ENCODE results near the gene ACTR10. TPM values are rescaled to one million over a fixed set of nuclear protein-coding genes. Genes with fewer than 3 reads are reported as not detected.

ACTR10 gene
- total and polyA plus RNA-seq, 2 of the 8 experiments (the other 6 are each of a cell fraction or from before 2014, with no cell fraction given) = 15.4 to 34.6 TPM

GRCh38 chr14:58167057-58167456 is 32.9 kb upstream of the ACTR10 start:
- H3K18ac ChIP-seq (ENCODE audit: extremely low read depth, low read length) = no peak overlapping the region
- H2BK20ac ChIP-seq (ENCODE audit: low read length) = no peak overlapping the region
- H3K4me2 ChIP-seq (ENCODE audit: insufficient read depth in 1 of 2, low read depth in 2 of 2, low read length in 2 of 2) = no peak overlapping the region
- H2BK12ac ChIP-seq (ENCODE audit: low read depth, low read length) = no peak overlapping the region
- no peaks in the 10 kb centered on the region for H3K9me3 ChIP-seq (ENCODE audit: insufficient read depth in 2 of 2, low read depth in 1 of 2, low read length in 1 of 2)
- no peak for FAIRE-seq
- DNase-seq (ENCODE audit: low read depth in 1 of 2, low spot score in 2 of 2) = no peak
- peaks cover 0 to 4% (median 1%) of the 10 kb centered on the region in 4 experiments; a peak in 1 of 7 replicates for H3K4me1 ChIP-seq (replicated peaks in 1 of 4; ENCODE audit: control insufficient read depth in 3 of 4, insufficient read depth in 4 of 4, low read length in 3 of 4)
- H2BK120ac ChIP-seq (replicated peaks; ENCODE audit: low read depth, low read length) = no peak overlapping the region
- POLR2A ChIA-PET (ENCODE audit: partially characterized antibody) = interaction anchor here (1.7 kb wide), 1 partner anchor 131 kb away, joined by 4 read pairs; the partner anchor contains the start of gene ARID4A
- no peak overlapping the region for H4K8ac ChIP-seq (ENCODE audit: extremely low read depth, insufficient read depth, low read length)
- no peak overlapping the region for H3K4me3 ChIP-seq (ENCODE audit: extremely low read depth in 1 of 4, insufficient read depth in 2 of 4, low read depth in 3 of 4, low read length in 4 of 4)
- WGBS, 2 experiments (ENCODE audit: extremely low coverage in 1 of 2, insufficient coverage in 1 of 2, insufficient read length in 1 of 2, insufficient replicate concordance in 2 of 2, low coverage in 1 of 2, low lambda C conversion rate in 2 of 2, missing lambda C conversion rate in 1 of 2) = 86% methylated on average over 1 of the region's 1 CpG; no CpG with 5 or more reads in 1 of the 2 experiments
- H2BK15ac ChIP-seq (ENCODE audit: low read length) = no peak overlapping the region
- TF ChIP-seq SAP30 (IDR thresholded peaks at IDR 0.05; ENCODE audit: insufficient read depth, insufficient replicate concordance, low read length) = no peak
- no peak for TF ChIP-seq MAFK (IDR thresholded peaks at IDR 0.05; ENCODE audit: low read depth, low read length)
- TF ChIP-seq JUN (IDR thresholded peaks at IDR 0.05; ENCODE audit: low read depth, low read length) = no peak
- TF ChIP-seq USF2 (IDR thresholded peaks at IDR 0.05; ENCODE audit: low read length) = no peak
- no peak for TF ChIP-seq MAX (IDR thresholded peaks at IDR 0.05)
- no peak for TF ChIP-seq BCL11A (IDR thresholded peaks at IDR 0.05; ENCODE audit: low read depth in 2 of 2, low read length in 2 of 2)
- TF ChIP-seq SP2 (IDR thresholded peaks at IDR 0.05; ENCODE audit: low read length) = no peak
- no peaks in the 10 kb centered on the region for H3K79me1 ChIP-seq (ENCODE audit: low read depth, low read length)
- H3K27me3 ChIP-seq (replicated peaks in 1 of 4; ENCODE audit: control insufficient read depth in 3 of 4, extremely low read depth in 1 of 4, insufficient read depth in 3 of 4, low read length in 3 of 4) = no peaks in the 10 kb centered on the region
- H2AK5ac ChIP-seq (ENCODE audit: low read depth, low read length) = no peak overlapping the region
- no peak overlapping the region for H3K23ac ChIP-seq (ENCODE audit: insufficient read length)
- no peak overlapping the region for H2BK5ac ChIP-seq (ENCODE audit: low read depth, low read length)
- no peaks in the 10 kb centered on the region for H3K79me2 ChIP-seq (ENCODE audit: control insufficient read depth in 1 of 2, insufficient read depth in 2 of 2, low read length in 2 of 2)
- H3K56ac ChIP-seq (replicated peaks; ENCODE audit: insufficient read length, low read depth, low read length) = no peak overlapping the region
- H3K23me2 ChIP-seq (ENCODE audit: low read depth, low read length) = no peaks in the 10 kb centered on the region
- H4K5ac ChIP-seq (ENCODE audit: insufficient read length, low read depth, low read length) = no peak overlapping the region
- no peak overlapping the region for H3K4ac ChIP-seq (replicated peaks; ENCODE audit: insufficient read length, low read depth, low read length)
- H3K27ac ChIP-seq (ENCODE audit: low read depth, low read length) = no peak overlapping the region
- H3K14ac ChIP-seq (ENCODE audit: insufficient read length) = no peak overlapping the region
- H4K20me1 ChIP-seq (replicated peaks in 1 of 2; ENCODE audit: control insufficient read depth in 1 of 2, insufficient read depth in 2 of 2, low read length in 2 of 2) = no peaks in the 10 kb centered on the region
- no peak overlapping the region for H3K9ac ChIP-seq (replicated peaks in 1 of 4; ENCODE audit: extremely low read depth in 1 of 4, low read depth in 3 of 4, low read length in 3 of 4)
- H3K36me3 ChIP-seq (ENCODE audit: control insufficient read depth in 2 of 4, insufficient read depth in 4 of 4, low read length in 3 of 4) = no peaks in the 10 kb centered on the region
- CTCF ChIA-PET (ENCODE audit: partially characterized antibody) = interaction anchor here (0.5 to 6.4 kb wide), 15 partner anchors 8 to 301 kb away, joined by 3 to 88 read pairs (median 6); partner anchors contain the start of gene ARMH4
- no peak overlapping the region for H4K91ac ChIP-seq (replicated peaks; ENCODE audit: insufficient read length, low read length)
- peak overlapping the region; percentile 99; the same call in 1 of the 2 replicates for H2AFZ ChIP-seq (ENCODE audit: low read length)
